Endothelial cell of umbilical vein (primary cell): ENCODE measurements around the gene USP12. TPM values are rescaled to one million over a fixed set of nuclear protein-coding genes. Genes with fewer than 3 reads are reported as not detected.

Experiments
- BruUV-seq: library from RNA; stranded (reverse); fragments of 400-500 nt; replicated peaks from 2 replicates; lab custom pipeline; 2021; lab: Mats Ljungman, UMichigan
- CTCF ChIA-PET: fragments of 300-600, 350-600 bp; sonication (Branson Sonifier 250); formaldehyde crosslinking; loops from one replicate; lab custom pipeline; 2021; ENCODE audit warnings: antibody characterized with exemption, inconsistent platforms; lab: Charles Lee
- POLR2A ChIA-PET: fragments of 300-600, 350-600 bp; sonication (Branson Sonifier 250); formaldehyde crosslinking; loops from one replicate; lab custom pipeline; 2021; ENCODE audit warnings: antibody characterized with exemption, inconsistent platforms; lab: Charles Lee
- DNase-seq: peaks from one replicate; pipeline ENCODE4 v3.0.0-alpha.2; 2011; ENCODE audit warnings: low read depth, low spot score
- FAIRE-seq: peaks from 2 replicates; lab custom pipeline; 2011; peaks lifted over from hg19 to GRCh38; lab: Jason Lieb, UNC
- H2AFZ ChIP-seq: 2 replicates; pipeline ENCODE4 v1.6.0; 2012; ENCODE audit warnings: low read depth, low read length, control low read depth, inconsistent platforms
- H3K27ac ChIP-seq: 2 replicates; pipeline ENCODE4 v1.5.1; 2011; ENCODE audit warnings: low read depth, mild to moderate bottlenecking, control low read depth, low read length, moderate library complexity; ENCODE audit not compliant: insufficient read depth
- H3K27me3 ChIP-seq, 2 experiments: 2 replicates each; pipeline versions ENCODE4 v1.6.0 to v1.6.1; 2011; ENCODE audit warnings: low read length in 2 of 2, mixed read lengths in 1 of 2; ENCODE audit not compliant: control insufficient read depth in 2 of 2, insufficient read depth in 2 of 2
- H3K36me3 ChIP-seq, 2 experiments: 2 replicates in 1 of 2; 3 replicates in 1 of 2; pipeline ENCODE4 v1.5.1; 2011; ENCODE audit warnings: low read length in 2 of 2, mild to moderate bottlenecking in 1 of 2, moderate library complexity in 1 of 2; ENCODE audit not compliant: control insufficient read depth in 2 of 2, insufficient read depth in 2 of 2; ENCODE audit errors: extremely low read depth in 1 of 2
- H3K4me1 ChIP-seq: 3 replicates; pipeline ENCODE4 v1.5.1; 2011; ENCODE audit warnings: mild to moderate bottlenecking, low read length; ENCODE audit not compliant: control insufficient read depth, insufficient read depth; ENCODE audit errors: extremely low read depth
- H3K4me2 ChIP-seq: 2 replicates; pipeline ENCODE4 v1.6.1; 2011; ENCODE audit warnings: low read length, control low read depth, mixed read lengths; ENCODE audit not compliant: insufficient read depth
- H3K4me3 ChIP-seq, 3 experiments: fragments of 200-600 bp in 1 of 3; sonication (generic), shearing (Covaris generic) in 1 of 3; replicated peaks in 1 of 3; 2 replicates each; pipeline ENCODE4 v1.5.1; 2011 to 2016; ENCODE audit warnings: control low read depth in 3 of 3, low read length in 3 of 3, mild to moderate bottlenecking in 2 of 3, inconsistent platforms in 1 of 3, low read depth in 1 of 3, moderate library complexity in 1 of 3; ENCODE audit not compliant: insufficient read depth in 1 of 3
- H3K79me2 ChIP-seq: 2 replicates; pipeline ENCODE4 v1.6.0; 2012; ENCODE audit warnings: low read length, inconsistent platforms; ENCODE audit not compliant: control insufficient read depth, insufficient read depth
- H3K9ac ChIP-seq: replicated peaks from 2 replicates; pipeline ENCODE3; 2011; ENCODE audit warnings: low read length, control low read depth; ENCODE audit not compliant: insufficient read depth; ENCODE audit errors: extremely low read depth
- H3K9me1 ChIP-seq: replicated peaks from 3 replicates; pipeline ENCODE4 v1.6.0; 2011; ENCODE audit warnings: mild to moderate bottlenecking, low read length; ENCODE audit not compliant: control insufficient read depth, insufficient read depth; ENCODE audit errors: extremely low read depth
- H3K9me3 ChIP-seq: replicated peaks from 2 replicates; pipeline ENCODE4 v1.5.1; 2012; ENCODE audit warnings: low read length, inconsistent platforms; ENCODE audit not compliant: control insufficient read depth, insufficient read depth
- H4K20me1 ChIP-seq: replicated peaks from 2 replicates; pipeline ENCODE3; 2011; ENCODE audit warnings: mild to moderate bottlenecking, low read length; ENCODE audit not compliant: control insufficient read depth, insufficient read depth; ENCODE audit errors: extremely low read depth
- CTCF ChIP-seq, 2 donors: IDR thresholded peaks; 1 replicate in 1 of 2; 2 replicates in 1 of 2; pipeline ENCODE4 v1.5.1; 2011; ENCODE audit warnings: low read length in 2 of 2, mild to moderate bottlenecking in 2 of 2, moderate library complexity in 2 of 2, control low read depth in 1 of 2, inconsistent platforms in 1 of 2, low read depth in 1 of 2; ENCODE audit not compliant: insufficient read depth in 1 of 2; ENCODE audit errors: extremely low read depth in 1 of 2
- EZH2 ChIP-seq: IDR thresholded peaks from 2 replicates; pipeline ENCODE4 v1.6.1; 2012; ENCODE audit warnings: borderline replicate concordance, low read depth, mild to moderate bottlenecking, moderate library complexity, low read length, inconsistent platforms; ENCODE audit not compliant: severe bottlenecking
- FOS ChIP-seq: IDR thresholded peaks from 2 replicates; pipeline ENCODE4 v1.6.1; 2011; ENCODE audit warnings: mild to moderate bottlenecking, low read length, moderate library complexity, borderline replicate concordance; ENCODE audit not compliant: insufficient read depth
- GATA2 ChIP-seq: IDR thresholded peaks from 2 replicates; pipeline ENCODE4 v1.7.0; 2011; ENCODE audit warnings: low read depth, mild to moderate bottlenecking, moderate library complexity, mixed read lengths, low read length; ENCODE audit not compliant: insufficient read length, insufficient read depth
- JUN ChIP-seq: IDR thresholded peaks from 2 replicates; pipeline ENCODE4 v1.6.1; 2011; ENCODE audit warnings: borderline replicate concordance, low read depth; ENCODE audit not compliant: insufficient read length, insufficient read depth
- MYC ChIP-seq: IDR thresholded peaks from one replicate; pipeline ENCODE4 v1.6.1; 2011; ENCODE audit warnings: mild to moderate bottlenecking, low read depth, low read length
- POLR2A ChIP-seq: IDR thresholded peaks from 2 replicates; pipeline ENCODE4 v1.6.1; 2012; ENCODE audit warnings: low read depth, mild to moderate bottlenecking, control low read depth, low read length
- POLR2AphosphoS5 ChIP-seq: IDR thresholded peaks from 2 replicates; pipeline ENCODE4 v1.6.1; 2012; ENCODE audit warnings: low read depth, mild to moderate bottlenecking, control low read depth, low read length, moderate library complexity; ENCODE audit not compliant: insufficient read depth
- dilution Hi-C: fragments of 300-500 bp; cut with MboI; formaldehyde crosslinking; loops from one replicate; pipeline ENCODE4 v1.15.0; 2019; ENCODE audit warnings: low sequenced_read_pairs; ENCODE audit not compliant: extremely low pct_ligation_motif_present
- intact Hi-C: fragments of 100-400 bp; cut with micrococcal nuclease; formaldehyde crosslinking; loops from one replicate; pipeline ENCODE4 v1.10.0; 2022
- polyA plus RNA-seq, 4 experiments: library from polyadenylated mRNA; depleted of rRNA in 3 of 4; stranded (reverse) in 3 of 4; unstranded in 1 of 4; fragments of >200 nt; gene quantifications; 2 replicates each; pipeline versions ENCODE4 v1.2.1 to v1.2.3, GENCODE V29; 2011 to 2012; ENCODE audit warnings: missing spikeins in 1 of 4
- total RNA-seq: library from RNA; stranded (reverse); gene quantifications from 2 replicates; pipeline ENCODE4 v1.2.3, GENCODE V29; 2021
- TF ChIP-seq, protein P1 (sequence below): IDR thresholded peaks from 2 replicates; pipeline ENCODE4 v1.6.1; 2011; ENCODE audit not compliant: insufficient read depth, insufficient read length

USP12 gene
- total and polyA plus RNA-seq, 2 donors (not counting 3 experiments of a cell fraction or from before 2014, with no cell fraction given), result 6.2 to 33.4 TPM

DNA sequence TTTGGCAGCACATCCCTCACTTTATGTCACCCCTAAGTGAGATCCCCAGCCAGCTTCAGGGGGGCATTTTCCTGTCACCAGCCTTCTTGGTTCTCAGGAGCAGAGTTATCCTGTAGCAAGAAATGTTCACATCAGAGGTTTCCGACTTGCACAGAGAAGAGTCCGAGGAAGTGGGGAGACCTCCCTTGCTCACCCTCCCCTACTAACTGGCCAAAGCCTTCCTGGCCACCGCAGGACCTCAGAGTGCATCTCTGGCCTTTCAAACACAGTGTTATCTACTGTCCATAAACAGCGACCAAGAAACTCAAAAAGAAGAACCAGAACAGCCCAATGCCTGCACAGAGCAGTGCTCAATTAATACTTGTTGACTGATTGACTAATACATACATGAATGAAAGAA, 134.4 kb downstream of the USP12 start:
- Histone ChIP-seq H3K9me1 (no peaks in the 10 kb centered on the region), H3K4me2 (no peak overlapping the region), H3K9me3 (no peaks in the 10 kb centered on the region), H3K36me3 (no peaks in the 10 kb centered on the region), H3K79me2 (no peaks in the 10 kb centered on the region), H3K27ac (no peak overlapping the region), H3K9ac (no peak overlapping the region), H3K4me3 (no peak overlapping the region), H3K27me3 (peaks cover 13 to 32% of the 10 kb centered on the region in 2 experiments), H3K4me1 (no peaks in the 10 kb centered on the region), H2AFZ (no peak overlapping the region), H4K20me1 (no peaks in the 10 kb centered on the region)
- TF ChIP-seq POLR2AphosphoS5 (no peak), GATA2 (no peak), FOS (no peak), POLR2A (no peak), MYC (no peak), JUN (no peak), EZH2 (no peak), CTCF (IDR thresholded peaks at IDR 0.05; ENCODE audit: extremely low read depth in 1 of 2, insufficient read depth in 1 of 2, low read depth in 1 of 2, low read length in 2 of 2) (no peak)
- TF ChIP-seq, protein P1, sequence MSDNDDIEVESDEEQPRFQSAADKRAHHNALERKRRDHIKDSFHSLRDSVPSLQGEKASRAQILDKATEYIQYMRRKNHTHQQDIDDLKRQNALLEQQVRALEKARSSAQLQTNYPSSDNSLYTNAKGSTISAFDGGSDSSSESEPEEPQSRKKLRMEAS, result no peak
- DNase-seq (no peak), FAIRE-seq (no peak)
- no TSS peak for BruUV-seq
- intact Hi-C loops, result no loop called here
- ChIA-PET POLR2A (no interaction called here), CTCF (no interaction called here)
- dilution Hi-C loops, result no loop called here
